Hippocampal formation (tissue), 2 donors: ENCODE measurements around the gene GABRG3.

Experiments
- DNase-seq, 2 donors: peaks; one replicate each; lab custom pipeline; 2025; lab: John Stamatoyannopoulos, UW

Gene GABRG3

GRCh38 chr15:27418726-27419125 lies 447.7 kb downstream of the GABRG3 start:
- no peak for DNase-seq

- no peak for DNase-seq
Measured at GRCh38 chr15:27422997-27423396, 452.0 kb downstream of the GABRG3 start.

GRCh38 chr15:27426805-27427204 lies 455.8 kb downstream of the GABRG3 start:
- no peak for DNase-seq

- no peak for DNase-seq
Measured at GRCh38 chr15:27427276-27427675, 456.3 kb downstream of the GABRG3 start.

- DNase-seq: no peak
Measured at GRCh38 chr15:27428151-27428550, 457.2 kb downstream of the GABRG3 start.

- no peak for DNase-seq
Measured at GRCh38 chr15:27429577-27429976, 458.6 kb downstream of the GABRG3 start.

GRCh38 chr15:27433604-27434003 lies 462.6 kb downstream of the GABRG3 start:
- DNase-seq: no peak

GRCh38 chr15:27438403-27439375 lies 467.7 kb downstream of the GABRG3 start:
- DNase-seq: no peak

- no peak for DNase-seq
Measured at GRCh38 chr15:27441120-27441519, 470.1 kb downstream of the GABRG3 start.

- DNase-seq: no peak
Measured at GRCh38 chr15:27448234-27448633, 477.3 kb downstream of the GABRG3 start.

- no peak for DNase-seq
Measured at GRCh38 chr15:27448986-27449385, 478.0 kb downstream of the GABRG3 start.

- no peak for DNase-seq
Measured at GRCh38 chr15:27449941-27450340, 479.0 kb downstream of the GABRG3 start.

- no peak for DNase-seq
Measured at GRCh38 chr15:27454281-27455075, 483.5 kb downstream of the GABRG3 start.

- DNase-seq: no peak
Measured at GRCh38 chr15:27456807-27457206, 485.8 kb downstream of the GABRG3 start.

- DNase-seq: no peak
Measured at GRCh38 chr15:27457766-27458165, 486.8 kb downstream of the GABRG3 start.

GRCh38 chr15:27458345-27459084 lies 487.5 kb downstream of the GABRG3 start:
- DNase-seq: no peak

GRCh38 chr15:27459836-27460235 lies 488.9 kb downstream of the GABRG3 start:
- no peak for DNase-seq

- no peak for DNase-seq
Measured at GRCh38 chr15:27461181-27461580, 490.2 kb downstream of the GABRG3 start.

- DNase-seq: no peak
Measured at GRCh38 chr15:27463525-27464088, 492.6 kb downstream of the GABRG3 start.

- no peak for DNase-seq
Measured at GRCh38 chr15:27464941-27465612, 494.1 kb downstream of the GABRG3 start.

- DNase-seq: no peak
Measured at GRCh38 chr15:27466758-27467157, 495.8 kb downstream of the GABRG3 start.
